BE2C (cell line): ENCODE data around the gene TPBG.
"Not testable (repeated sequence)": the region's sequence is repeated elsewhere in the genome, so short reads cannot be mapped to it uniquely, and the experiment has no call there.

Source experiments
- DNase-seq: peaks from one replicate; pipeline ENCODE4 v3.0.0-alpha.2; 2020
- H3K27me3 ChIP-seq: fragments of 250-450 bp; sonication (Bioruptor Pico); 2 replicates; pipeline ENCODE4 v1.5.1; 2020; ENCODE audit warnings: mild to moderate bottlenecking
- H3K36me3 ChIP-seq: fragments of 250-450 bp; sonication (Bioruptor Pico); 2 replicates; pipeline ENCODE4 v1.5.1; 2020; ENCODE audit warnings: mild to moderate bottlenecking
- H3K4me1 ChIP-seq: fragments of 250-450 bp; sonication (Bioruptor Pico); 2 replicates; pipeline ENCODE4 v1.5.1; 2020
- H3K4me3 ChIP-seq: 2 replicates; pipeline ENCODE4 v1.5.1; 2011; ENCODE audit warnings: low read depth, low read length
- H3K9me3 ChIP-seq: fragments of 250-450 bp; sonication (Bioruptor Pico); 2 replicates; pipeline ENCODE4 v1.5.1; 2020
- CTCF ChIP-seq: IDR thresholded peaks from 2 replicates; pipeline ENCODE4 v1.5.1; 2012; ENCODE audit warnings: mild to moderate bottlenecking, low read depth, low read length

TPBG gene

GRCh38 chr6:82381278-82381677 lies 17.7 kb downstream of the TPBG start:
- H3K4me3 ChIP-seq = no peak overlapping the region

GRCh38 chr6:82385102-82385501 lies 21.5 kb downstream of the TPBG start:
- Histone ChIP-seq H3K36me3 (no peaks in the 10 kb centered on the region), H3K9me3 (no peaks in the 10 kb centered on the region), H3K4me3 (no peak overlapping the region), H3K4me1 (no peaks in the 10 kb centered on the region), H3K27me3 (no peaks in the 10 kb centered on the region)
- DNase-seq = no peak
- no peak for TF ChIP-seq CTCF

More at GRCh38 chr6:82381278-82381677, 17.7 kb downstream of the TPBG start:
- Histone ChIP-seq H3K4me1 (no peaks in the 10 kb centered on the region), H3K36me3 (no peaks in the 10 kb centered on the region), H3K27me3 (no peaks in the 10 kb centered on the region), H3K9me3 (no peaks in the 10 kb centered on the region)
- no peak for DNase-seq
- no peak for TF ChIP-seq CTCF

GRCh38 chr6:82385546-82385945 lies 21.9 kb downstream of the TPBG start:
- Histone ChIP-seq H3K4me3 (no peak overlapping the region), H3K36me3 (no peaks in the 10 kb centered on the region), H3K9me3 (no peaks in the 10 kb centered on the region), H3K27me3 (no peaks in the 10 kb centered on the region), H3K4me1 (no peaks in the 10 kb centered on the region)
- TF ChIP-seq CTCF = no peak
- DNase-seq = no peak

GRCh38 chr6:82385961-82386360 lies 22.3 kb downstream of the TPBG start:
- Histone ChIP-seq H3K4me1 (no peaks in the 10 kb centered on the region), H3K9me3 (no peaks in the 10 kb centered on the region), H3K27me3 (no peaks in the 10 kb centered on the region), H3K4me3 (no peak overlapping the region), H3K36me3 (no peaks in the 10 kb centered on the region)
- TF ChIP-seq CTCF = no peak
- DNase-seq = no peak

GRCh38 chr6:82394770-82395169 lies 31.2 kb downstream of the TPBG start:
- H3K9me3 ChIP-seq, H3K4me3 ChIP-seq, H3K27me3 ChIP-seq, DNase-seq, H3K36me3 ChIP-seq, H3K4me1 ChIP-seq: not testable (repeated sequence)

GRCh38 chr6:82396964-82397751 lies 33.5 kb downstream of the TPBG start:
- no peak overlapping the region for H3K4me3 ChIP-seq
- no peaks in the 10 kb centered on the region for H3K27me3 ChIP-seq
- no peak for DNase-seq
- no peaks in the 10 kb centered on the region for H3K9me3 ChIP-seq
- no peak for TF ChIP-seq CTCF
- no peaks in the 10 kb centered on the region for H3K4me1 ChIP-seq
- H3K36me3 ChIP-seq = no peaks in the 10 kb centered on the region
